RWPE2 (cell line): ENCODE measurements around the gene POLR2J3.
"Not testable (repeated sequence)": the region's sequence is repeated elsewhere in the genome, so short reads cannot be mapped to it uniquely, and the experiment has no call there.

Source experiments
- ATAC-seq: fragments of 200-7000 bp; cut with Tn5 transposase; 3 replicates; pipeline ENCODE4 v1.9.1; 2021; ENCODE audit warnings: low read depth
- DNase-seq: peaks from one replicate; pipeline ENCODE4 v3.0.0-alpha.2; 2020; ENCODE audit warnings: low spot score
- H3K27ac ChIP-seq: fragments of 450-650 bp; 2 replicates; pipeline ENCODE4 v1.5.1; 2017; ENCODE audit warnings: mild to moderate bottlenecking; ENCODE audit not compliant: poor library complexity, severe bottlenecking
- H3K27me3 ChIP-seq: fragments of 250-450 bp; sonication (Bioruptor Pico); 2 replicates; pipeline ENCODE4 v1.5.1; 2021; ENCODE audit warnings: mild to moderate bottlenecking, moderate library complexity; ENCODE audit not compliant: insufficient read depth, poor library complexity, severe bottlenecking
- H3K36me3 ChIP-seq: fragments of 250-450 bp; sonication (Bioruptor Pico); 2 replicates; pipeline ENCODE4 v1.5.1; 2020; ENCODE audit warnings: low read depth, mild to moderate bottlenecking, moderate library complexity
- H3K4me1 ChIP-seq: fragments of 250-450 bp; sonication (Bioruptor Pico); 2 replicates; pipeline ENCODE4 v1.5.1; 2021; ENCODE audit warnings: mild to moderate bottlenecking, moderate library complexity; ENCODE audit not compliant: insufficient read depth, poor library complexity, severe bottlenecking
- H3K4me3 ChIP-seq: fragments of 250-450 bp; sonication (Bioruptor Pico); 2 replicates; pipeline ENCODE4 v1.5.1; 2021; ENCODE audit warnings: mild to moderate bottlenecking, moderate library complexity; ENCODE audit not compliant: severe bottlenecking
- H3K9me3 ChIP-seq: fragments of 250-450 bp; sonication (Bioruptor Pico); 2 replicates; pipeline ENCODE4 v1.5.1; 2021; ENCODE audit warnings: mild to moderate bottlenecking, moderate library complexity; ENCODE audit not compliant: severe bottlenecking

POLR2J3 gene

DNA sequence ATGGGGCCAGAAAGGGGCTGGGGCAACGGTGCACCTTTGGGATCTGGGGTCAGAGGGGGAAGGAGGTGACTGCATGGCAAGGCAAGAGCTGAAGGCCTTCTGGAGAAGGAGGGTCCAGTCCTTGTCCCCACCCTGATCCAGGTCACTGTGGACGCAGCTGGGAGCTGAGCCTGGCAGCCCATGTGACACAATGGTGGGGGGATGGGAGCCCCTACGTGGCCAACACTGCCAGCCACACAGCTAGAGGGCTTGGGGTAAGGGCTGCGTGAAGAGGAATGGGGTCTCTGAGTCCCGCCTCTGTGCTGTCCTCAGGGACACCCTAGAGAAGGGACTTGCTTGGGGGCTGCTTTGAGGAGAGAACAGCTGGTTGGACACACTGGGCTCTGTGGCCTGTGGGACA lies 9.3 kb upstream of the POLR2J3 start:
- not testable (repeated sequence) for H3K9me3 ChIP-seq, ATAC-seq, H3K36me3 ChIP-seq

DNA sequence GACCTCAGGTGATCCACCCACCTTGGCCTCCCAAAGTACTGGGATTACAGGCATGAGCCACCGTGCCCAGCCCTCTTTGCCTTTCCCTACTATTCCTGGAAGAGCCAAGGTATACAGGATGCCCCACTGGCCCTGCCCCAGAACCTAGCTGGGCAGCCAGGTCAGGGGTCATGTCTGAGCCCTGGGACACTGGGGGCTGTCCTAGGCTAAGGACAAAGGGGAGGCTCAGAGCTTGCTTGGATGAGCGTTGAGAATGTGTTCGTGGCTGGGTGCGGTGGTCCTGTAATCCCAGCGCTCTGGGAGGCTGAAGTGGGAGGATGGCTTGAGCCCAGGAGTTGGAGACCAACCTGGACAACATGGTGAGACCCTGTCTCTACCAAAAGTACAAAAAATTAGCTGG lies 6.1 kb upstream of the POLR2J3 start:
- not testable (repeated sequence) for H3K36me3 ChIP-seq, ATAC-seq, H3K27ac ChIP-seq, DNase-seq, H3K9me3 ChIP-seq, H3K4me1 ChIP-seq, H3K4me3 ChIP-seq, H3K27me3 ChIP-seq

More for the DNA sequence above, 9.3 kb upstream of the POLR2J3 start:
- not testable (repeated sequence) for H3K27ac ChIP-seq, DNase-seq, H3K4me1 ChIP-seq, H3K4me3 ChIP-seq, H3K27me3 ChIP-seq

DNA sequence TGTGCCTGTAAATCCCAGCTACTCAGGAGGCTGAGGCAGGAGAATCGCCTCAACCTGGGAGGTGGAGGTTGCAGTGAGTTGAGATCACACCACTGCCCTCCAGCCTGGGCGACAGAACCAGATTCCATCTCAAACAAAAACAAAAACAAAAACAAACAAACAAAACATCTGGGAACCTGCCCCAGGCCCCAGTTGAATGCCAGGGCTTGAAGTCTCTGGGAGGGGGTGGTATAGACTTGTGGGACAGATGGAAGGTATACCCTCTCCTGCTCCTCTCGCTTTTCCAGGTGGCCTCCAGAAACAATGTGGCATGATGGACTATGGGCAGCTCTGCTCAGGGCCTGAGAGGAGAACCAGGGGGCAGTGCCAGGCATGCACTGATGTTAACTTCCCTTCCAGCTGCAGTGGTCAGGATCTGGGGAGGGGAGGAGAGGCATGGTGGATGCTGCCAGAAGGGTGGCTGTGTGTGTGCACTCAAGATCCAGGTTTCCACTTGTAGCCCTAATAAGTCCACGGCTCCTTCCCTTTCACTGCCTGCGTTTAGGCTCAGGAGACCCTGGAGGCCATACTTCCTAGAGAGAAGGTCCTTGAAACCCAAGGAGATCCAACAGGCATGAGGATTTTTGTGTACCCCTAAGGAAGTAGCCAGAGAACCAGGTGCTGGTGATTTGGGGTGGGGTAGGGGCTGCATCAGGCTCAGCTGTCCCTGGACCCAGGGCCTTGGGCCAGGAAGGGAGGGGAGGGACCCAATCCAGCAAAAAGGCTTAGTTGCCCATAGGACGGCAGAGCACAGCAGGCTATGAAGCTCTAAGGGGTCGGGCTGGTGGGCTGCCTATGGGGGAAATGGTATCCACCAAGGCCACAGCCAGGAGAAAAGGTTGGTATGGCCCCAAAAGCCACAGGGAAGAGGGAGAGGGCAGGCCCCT lies 5.2 kb upstream of the POLR2J3 start:
- H3K27ac ChIP-seq, ATAC-seq, H3K9me3 ChIP-seq, H3K4me1 ChIP-seq, H3K27me3 ChIP-seq, H3K36me3 ChIP-seq, H3K4me3 ChIP-seq, DNase-seq: not testable (repeated sequence)

DNA sequence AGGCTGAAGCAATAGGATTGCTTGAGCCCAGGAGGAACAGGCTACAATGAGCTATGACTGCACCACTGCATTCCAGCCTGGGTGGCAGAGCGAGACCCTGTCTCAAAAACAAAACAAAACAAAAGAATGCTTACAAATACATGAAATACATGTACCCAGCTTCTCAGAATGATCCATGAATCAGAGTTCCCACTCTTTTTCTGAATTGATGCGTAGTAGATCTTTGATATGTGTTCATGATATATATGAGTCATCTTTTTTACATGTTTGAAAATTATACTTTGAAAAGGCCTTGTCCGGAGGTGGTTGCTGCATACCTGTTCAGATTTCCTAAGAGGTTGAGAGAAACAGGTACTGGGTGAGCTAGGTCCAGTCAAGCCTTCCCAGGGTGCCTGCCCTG lies 4.0 kb upstream of the POLR2J3 start:
- H3K4me3 ChIP-seq, H3K27me3 ChIP-seq, H3K36me3 ChIP-seq, H3K9me3 ChIP-seq, H3K27ac ChIP-seq, H3K4me1 ChIP-seq, DNase-seq: not testable (repeated sequence)
- ATAC-seq, result 0 out of 3 replicates have a peak, but pooled peaks have one; percentile 3

DNA sequence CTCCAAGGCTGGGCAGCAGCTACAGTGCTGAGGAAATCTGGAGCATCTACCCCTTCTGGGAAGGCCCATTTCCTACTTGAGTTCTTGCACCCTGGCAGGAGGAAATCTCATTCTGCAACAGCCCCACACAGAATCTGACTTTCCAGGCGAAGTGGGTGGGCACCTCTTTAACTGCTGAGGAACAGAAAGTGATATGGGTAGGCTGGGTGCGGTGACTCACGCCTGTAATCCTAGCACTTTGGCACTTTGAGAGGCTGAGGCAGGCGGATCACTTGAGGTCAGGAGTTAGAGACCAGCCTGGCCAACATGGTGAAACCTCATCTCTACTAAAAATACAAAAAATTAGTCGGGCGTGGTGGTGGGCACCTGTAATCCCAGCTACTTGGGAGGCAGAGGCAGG lies 2.2 kb upstream of the POLR2J3 start:
- H3K4me3 ChIP-seq, H3K4me1 ChIP-seq, H3K27ac ChIP-seq, DNase-seq, H3K27me3 ChIP-seq, ATAC-seq, H3K9me3 ChIP-seq, H3K36me3 ChIP-seq: not testable (repeated sequence)

DNA sequence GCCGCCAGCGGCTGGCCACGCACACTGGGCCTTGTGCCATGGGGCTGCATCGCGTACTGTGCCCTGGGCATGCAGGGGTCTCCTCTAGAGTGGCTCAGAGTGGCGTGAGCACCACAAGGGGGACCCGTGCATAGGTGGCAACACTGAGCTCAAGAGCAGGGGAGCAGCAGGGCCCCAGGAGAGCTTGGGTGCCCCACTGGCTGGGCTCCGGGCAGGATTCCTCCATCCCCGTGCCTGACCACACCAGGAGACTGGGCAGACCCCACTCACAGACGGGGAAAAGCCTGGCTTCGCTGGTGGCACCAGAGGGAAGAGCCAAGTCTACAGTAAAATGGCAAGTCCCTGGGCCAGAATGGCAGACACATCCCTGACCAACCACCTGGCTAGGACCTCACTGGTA lies 3.8 kb downstream of the POLR2J3 start:
- H3K4me1 ChIP-seq, H3K27ac ChIP-seq, ATAC-seq, DNase-seq, H3K4me3 ChIP-seq, H3K36me3 ChIP-seq, H3K27me3 ChIP-seq, H3K9me3 ChIP-seq: not testable (repeated sequence)

DNA sequence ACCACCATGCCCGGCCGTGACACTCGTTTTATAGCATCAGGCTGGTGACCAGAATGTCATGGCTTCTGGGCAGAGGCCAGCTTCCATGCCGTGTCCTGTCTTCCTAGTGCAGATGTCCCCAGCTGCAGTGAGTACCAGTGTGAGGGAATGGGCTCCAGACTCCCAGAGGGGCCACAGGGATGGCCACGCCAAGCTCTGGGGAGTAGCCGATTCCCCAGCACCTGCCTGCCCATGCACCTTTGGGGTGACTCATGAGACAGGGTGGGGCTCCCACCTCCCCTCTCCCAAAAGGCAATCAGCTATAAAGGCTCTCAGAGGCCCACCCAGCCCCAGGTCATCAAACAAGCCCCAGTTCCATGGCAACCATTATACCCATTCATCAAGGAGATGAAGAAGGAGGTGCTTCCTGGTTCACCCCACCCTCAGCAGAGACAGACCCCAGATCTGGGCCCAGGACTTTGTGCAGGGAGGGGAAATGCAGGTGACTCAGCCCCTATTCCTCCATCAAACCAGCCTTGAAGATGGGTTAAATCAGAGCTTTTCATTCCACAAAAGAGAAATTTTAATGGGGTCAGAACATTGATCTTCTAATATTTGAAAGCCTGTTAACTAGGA lies 21.5 kb downstream of the POLR2J3 start, which contains the start of gene SPDYE2:
TSS of gene SPDYE2 (plus strand) at position 419 of the 615 bp plus-strand sequence. CDS start 2,030 bp downstream, outside the sequence.
- H3K4me1 ChIP-seq, H3K27ac ChIP-seq, H3K9me3 ChIP-seq, H3K27me3 ChIP-seq, DNase-seq, H3K36me3 ChIP-seq, ATAC-seq, H3K4me3 ChIP-seq: not testable (repeated sequence)

DNA sequence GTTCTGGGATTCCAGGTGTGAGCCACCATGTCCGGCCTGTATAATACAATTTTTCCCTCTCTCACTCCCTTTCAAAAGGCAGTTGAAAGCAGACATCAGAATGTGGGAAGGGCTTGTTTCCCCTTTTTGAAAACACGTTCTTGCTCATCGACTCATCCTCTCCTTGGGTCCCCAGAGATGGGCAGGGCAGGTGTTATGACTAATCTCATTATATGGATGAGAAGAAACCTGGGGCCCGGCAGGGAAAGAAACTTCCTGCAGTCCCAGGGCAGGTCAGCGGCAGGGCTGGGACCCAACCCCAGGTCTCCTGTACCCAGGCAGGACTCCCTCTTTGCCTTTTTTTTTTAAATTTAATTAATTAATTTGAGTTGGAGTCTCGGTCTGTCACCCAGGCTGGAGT lies 26.0 kb downstream of the POLR2J3 start:
- not testable (repeated sequence) for H3K36me3 ChIP-seq, H3K4me3 ChIP-seq, H3K27ac ChIP-seq, H3K27me3 ChIP-seq, H3K4me1 ChIP-seq, H3K9me3 ChIP-seq
- DNase-seq, result peak; percentile 70
- ATAC-seq, result peak; percentile 93

DNA sequence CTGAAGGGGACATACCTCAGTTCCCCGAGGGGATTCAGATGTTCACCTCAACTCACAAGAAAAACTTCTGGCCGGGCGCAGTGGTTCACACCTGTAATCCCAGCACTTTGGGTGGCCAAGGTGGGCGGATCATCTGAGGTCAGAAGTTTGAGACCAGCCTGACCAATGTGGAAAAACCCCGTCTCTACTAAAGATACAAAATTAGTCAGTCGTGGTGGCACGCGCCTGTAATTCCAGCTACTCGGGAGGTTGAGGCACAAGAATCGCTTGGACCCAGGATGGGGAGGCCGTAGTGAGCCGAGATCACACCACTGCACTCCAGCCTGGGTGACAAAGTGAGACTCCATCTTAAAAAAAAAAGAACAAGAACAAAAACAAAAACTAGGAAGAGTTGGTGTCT lies 27.1 kb downstream of the POLR2J3 start:
- not testable (repeated sequence) for ATAC-seq, H3K4me1 ChIP-seq, H3K36me3 ChIP-seq, H3K9me3 ChIP-seq, H3K27me3 ChIP-seq, H3K27ac ChIP-seq, H3K4me3 ChIP-seq, DNase-seq

DNA sequence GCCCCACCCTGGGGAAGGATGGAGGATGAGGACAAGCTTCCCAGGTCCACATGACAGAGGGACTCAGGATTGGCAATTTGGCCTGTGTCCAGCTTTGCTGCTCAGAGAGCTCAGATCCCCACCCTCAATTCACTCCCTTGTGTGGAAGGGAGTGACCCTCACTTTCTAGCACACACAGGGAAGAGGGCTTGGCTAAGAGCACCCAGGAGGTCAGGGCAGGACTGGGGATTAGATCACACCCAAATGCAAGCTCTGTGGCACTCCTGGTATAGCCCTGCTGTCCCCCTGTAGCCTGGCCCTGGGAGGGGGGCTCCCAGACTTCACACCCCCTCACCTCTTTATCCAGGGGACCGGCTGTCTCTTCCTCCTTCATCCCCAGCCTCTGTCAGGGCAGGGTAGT lies 28.0 kb downstream of the POLR2J3 start:
- not testable (repeated sequence) for H3K4me3 ChIP-seq, ATAC-seq, H3K36me3 ChIP-seq, H3K27me3 ChIP-seq, H3K27ac ChIP-seq, H3K9me3 ChIP-seq, H3K4me1 ChIP-seq, DNase-seq

DNA sequence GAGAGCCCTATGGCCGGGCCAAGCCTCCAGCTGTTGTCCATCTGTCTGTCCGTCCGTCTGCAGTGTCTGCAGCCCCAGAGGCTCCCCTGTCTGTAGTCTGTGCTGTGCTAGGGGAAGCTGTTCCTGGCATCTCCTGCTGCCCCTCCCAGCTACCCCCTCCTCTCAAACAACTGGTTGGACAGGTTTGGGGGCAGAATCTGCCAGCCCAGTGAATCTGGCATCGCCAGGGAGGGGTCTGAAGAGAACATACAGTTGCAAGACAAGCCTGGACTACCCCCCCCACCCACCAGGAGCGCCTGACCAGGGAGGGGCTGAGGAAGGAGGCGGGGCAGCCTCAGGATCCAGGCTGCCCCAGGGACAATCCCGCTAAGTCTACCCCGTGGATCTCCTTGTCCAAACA lies 28.8 kb downstream of the POLR2J3 start, which contains the start of gene UPK3BL2:
TSS of gene UPK3BL2 (minus strand) at position 101 of the 400 bp plus-strand sequence. CDS start at position 41, 60 bp downstream.
- ATAC-seq, result peak; percentile 10; the same call in 2 of the 3 replicates
- H3K4me1 ChIP-seq, H3K27ac ChIP-seq, H3K9me3 ChIP-seq, H3K27me3 ChIP-seq, H3K4me3 ChIP-seq, DNase-seq, H3K36me3 ChIP-seq: not testable (repeated sequence)
